Endodermal cell (in vitro differentiated cells): ENCODE results near the gene LMAN2L. TPM values are rescaled to one million over a fixed set of nuclear protein-coding genes. Genes with fewer than 3 reads are reported as not detected.
"Not testable (repeated sequence)": the region's sequence is repeated elsewhere in the genome, so short reads cannot be mapped to it uniquely, and the experiment has no call there.

Source experiments
- DNase-seq: peaks from one replicate; pipeline ENCODE4 v3.0.0-alpha.2; 2017
- H3K27ac ChIP-seq: 2 replicates; pipeline ENCODE4 v1.5.1; 2013; ENCODE audit warnings: mild to moderate bottlenecking, low read depth, low read length, moderate library complexity
- H3K27me3 ChIP-seq: 2 replicates; pipeline ENCODE4 v1.6.1; 2013; ENCODE audit warnings: mild to moderate bottlenecking, low read length, moderate library complexity; ENCODE audit not compliant: insufficient read depth, control insufficient read depth, poor library complexity, severe bottlenecking
- H3K36me3 ChIP-seq: 2 replicates; pipeline ENCODE4 v1.7.0; 2013; ENCODE audit warnings: mild to moderate bottlenecking, low read length, moderate library complexity; ENCODE audit not compliant: control insufficient read depth, insufficient read depth
- H3K4me1 ChIP-seq: one replicate; pipeline ENCODE4 v1.7.0; 2013; ENCODE audit warnings: low read length; ENCODE audit not compliant: control insufficient read depth, insufficient read depth
- H3K4me3 ChIP-seq: 2 replicates; pipeline ENCODE4 v1.5.1; 2013; ENCODE audit warnings: mild to moderate bottlenecking, low read length, moderate library complexity
- H3K9ac ChIP-seq: 2 replicates; pipeline ENCODE4 v1.6.1; 2013; ENCODE audit warnings: mild to moderate bottlenecking, low read length, moderate library complexity; ENCODE audit not compliant: poor library complexity, severe bottlenecking; ENCODE audit errors: extremely low read depth
- H3K9me3 ChIP-seq: 2 replicates; pipeline ENCODE4 v1.6.1; 2013; ENCODE audit warnings: mild to moderate bottlenecking, low read length, moderate library complexity; ENCODE audit not compliant: control insufficient read depth
- H3K27ac Mint-ChIP-seq: 2 replicates; pipeline ENCODE4 v1.8.0; 2020; ENCODE audit warnings: mixed read lengths
- H3K27me3 Mint-ChIP-seq: 2 replicates; pipeline ENCODE4 v1.8.0; 2021; ENCODE audit warnings: mild to moderate bottlenecking, mixed read lengths; ENCODE audit not compliant: insufficient read depth
- H3K36me3 Mint-ChIP-seq: 2 replicates; pipeline ENCODE4 v1.8.0; 2020; ENCODE audit warnings: low read depth, mixed read lengths
- H3K4me1 Mint-ChIP-seq: 2 replicates; pipeline ENCODE4 v1.8.0; 2020; ENCODE audit warnings: mixed read lengths
- H3K4me3 Mint-ChIP-seq: 2 replicates; pipeline ENCODE4 v1.8.0; 2020; ENCODE audit warnings: mild to moderate bottlenecking, moderate library complexity, mixed read lengths
- H3K9me3 Mint-ChIP-seq: 2 replicates; pipeline ENCODE4 v1.8.0; 2020; ENCODE audit warnings: mild to moderate bottlenecking, mixed read lengths
- WGBS, 2 experiments: methylation state at CpG; one replicate each; pipeline versions ENCODE4 v1.1.5 to v1.1.7; 2013; ENCODE audit warnings: missing lambda C conversion rate in 2 of 2, mixed read lengths in 1 of 2; ENCODE audit not compliant: insufficient coverage in 1 of 2, insufficient read length in 1 of 2; 5-methylcytosine and 5-hydroxymethylcytosine counted together
- total RNA-seq, 2 donors: library from RNA; stranded (reverse); fragmentation: NEBNext Ultra II Directional in 1 of 2; extraction: Animal tissue kit (Norgen Biotek cat#: 25700) in 1 of 2; gene quantifications; 2 replicates in 1 of 2; 3 replicates in 1 of 2; pipeline ENCODE4 v1.2.1, GENCODE V29; 2021
- TF ChIP-seq, protein P1 (sequence below): fragments of 200-600 bp; sonication (generic); conservative IDR thresholded peaks from 2 replicates; pipeline ENCODE4 v1.5.0; 2021; ENCODE audit warnings: antibody characterized with exemption, mild to moderate bottlenecking

The LMAN2L gene
- total RNA-seq, 2 donors from 2014 or later: 24.4 to 30.4 TPM

DNA sequence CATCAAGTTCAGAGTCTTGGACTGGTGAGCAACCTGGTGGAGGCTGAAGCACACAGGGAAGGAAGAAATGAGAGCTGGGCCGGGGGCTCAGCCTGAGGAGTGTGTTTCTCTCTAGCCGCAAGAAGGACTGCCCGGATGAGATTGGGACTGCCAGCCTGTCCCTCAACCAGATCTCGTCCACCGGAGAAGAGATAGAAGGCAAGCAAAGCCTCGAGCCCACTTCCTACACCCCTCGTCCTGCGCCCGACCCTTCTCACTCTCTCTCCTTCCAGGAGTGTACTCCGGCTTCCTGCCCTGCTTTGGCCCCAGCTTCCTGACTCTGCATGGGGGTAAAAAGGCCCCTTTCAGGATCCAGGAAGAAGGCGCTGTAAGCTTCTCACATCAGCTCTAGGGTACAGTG, 71.1 kb downstream of the LMAN2L start:
- Histone ChIP-seq H3K9me3 (peaks cover 10% of the 10 kb centered on the region), H3K4me3 (no peak overlapping the region), H3K27me3 (no peaks in the 10 kb centered on the region), H3K4me1 (no peaks in the 10 kb centered on the region), H3K9ac (no peak overlapping the region), H3K36me3 (no peaks in the 10 kb centered on the region), H3K27ac (no peak overlapping the region)
- no peak for DNase-seq
- no peaks in the 10 kb centered on the region for H3K4me1 Mint-ChIP-seq
- H3K36me3 Mint-ChIP-seq: no peaks in the 10 kb centered on the region
- H3K9me3 Mint-ChIP-seq: peaks cover 13% of the 10 kb centered on the region
- TF ChIP-seq, protein P1, sequence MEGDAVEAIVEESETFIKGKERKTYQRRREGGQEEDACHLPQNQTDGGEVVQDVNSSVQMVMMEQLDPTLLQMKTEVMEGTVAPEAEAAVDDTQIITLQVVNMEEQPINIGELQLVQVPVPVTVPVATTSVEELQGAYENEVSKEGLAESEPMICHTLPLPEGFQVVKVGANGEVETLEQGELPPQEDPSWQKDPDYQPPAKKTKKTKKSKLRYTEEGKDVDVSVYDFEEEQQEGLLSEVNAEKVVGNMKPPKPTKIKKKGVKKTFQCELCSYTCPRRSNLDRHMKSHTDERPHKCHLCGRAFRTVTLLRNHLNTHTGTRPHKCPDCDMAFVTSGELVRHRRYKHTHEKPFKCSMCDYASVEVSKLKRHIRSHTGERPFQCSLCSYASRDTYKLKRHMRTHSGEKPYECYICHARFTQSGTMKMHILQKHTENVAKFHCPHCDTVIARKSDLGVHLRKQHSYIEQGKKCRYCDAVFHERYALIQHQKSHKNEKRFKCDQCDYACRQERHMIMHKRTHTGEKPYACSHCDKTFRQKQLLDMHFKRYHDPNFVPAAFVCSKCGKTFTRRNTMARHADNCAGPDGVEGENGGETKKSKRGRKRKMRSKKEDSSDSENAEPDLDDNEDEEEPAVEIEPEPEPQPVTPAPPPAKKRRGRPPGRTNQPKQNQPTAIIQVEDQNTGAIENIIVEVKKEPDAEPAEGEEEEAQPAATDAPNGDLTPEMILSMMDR: no peak
- H3K27ac Mint-ChIP-seq: no peak overlapping the region
- H3K4me3 Mint-ChIP-seq: no peak overlapping the region
- WGBS, 2 experiments: 92 to 94% methylated on average over 10 to 11 of the region's 11 CpGs
- H3K27me3 Mint-ChIP-seq: peaks cover 10% of the 10 kb centered on the region

DNA sequence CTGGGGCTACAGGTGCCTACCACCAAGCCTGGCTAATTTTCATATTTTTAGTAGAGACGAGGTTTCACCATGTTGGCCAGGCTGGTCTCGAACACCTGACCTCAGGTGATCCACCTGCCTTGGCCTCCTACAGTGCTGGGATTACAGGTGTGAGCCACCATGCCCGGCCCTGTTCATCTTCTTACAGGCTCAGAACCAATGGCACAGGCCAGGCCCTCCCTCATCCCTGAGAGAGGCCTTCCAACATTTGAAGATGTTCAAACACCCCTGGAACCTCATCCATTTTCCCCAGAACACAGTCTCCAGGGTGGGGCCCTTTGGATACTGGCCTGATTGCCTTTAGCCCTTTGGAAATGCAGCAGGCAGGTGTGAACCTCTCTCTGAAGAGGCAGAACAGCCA, 74.1 kb downstream of the LMAN2L start:
- H3K4me3 ChIP-seq, H3K36me3 Mint-ChIP-seq, H3K4me3 Mint-ChIP-seq, H3K27ac Mint-ChIP-seq, H3K4me1 ChIP-seq, DNase-seq, H3K4me1 Mint-ChIP-seq, H3K36me3 ChIP-seq, H3K9me3 ChIP-seq, H3K9ac ChIP-seq, H3K27me3 ChIP-seq, H3K27ac ChIP-seq: not testable (repeated sequence)
- 93 to 100% methylated on average over 3 of the region's 3 CpGs for WGBS, 2 experiments
- H3K9me3 Mint-ChIP-seq: peaks cover 16% of the 10 kb centered on the region
- peaks cover 19% of the 10 kb centered on the region for H3K27me3 Mint-ChIP-seq

DNA sequence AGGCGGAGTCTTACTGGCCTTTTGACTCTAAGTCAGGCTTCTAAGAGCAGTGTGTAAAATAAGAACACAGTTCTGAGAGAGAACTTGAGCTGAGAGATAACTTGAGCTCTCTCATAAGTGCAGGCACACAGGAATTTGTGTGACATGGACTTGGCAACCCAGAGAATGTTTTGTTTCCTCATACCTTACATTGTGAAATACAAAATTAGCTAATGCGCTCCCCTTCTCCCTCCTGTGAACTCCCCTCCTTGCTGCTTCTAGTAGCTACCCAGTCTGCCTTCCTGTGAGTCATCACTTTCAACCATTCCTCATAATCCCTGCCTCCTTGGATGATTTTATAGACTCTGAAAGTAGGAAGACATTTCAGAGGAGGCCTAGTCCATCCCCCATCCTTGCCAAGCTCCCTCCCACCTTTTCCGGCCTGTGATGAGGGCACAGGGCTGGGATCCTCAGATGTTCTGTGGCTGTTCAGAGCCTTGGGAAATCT, 74.7 kb downstream of the LMAN2L start:
- no peak for DNase-seq
- H3K27ac Mint-ChIP-seq: no peak overlapping the region
- H3K4me3 ChIP-seq: no peak overlapping the region
- H3K4me1 Mint-ChIP-seq: no peaks in the 10 kb centered on the region
- no peak overlapping the region for H3K9ac ChIP-seq
- H3K27ac ChIP-seq: no peak overlapping the region
- no peaks in the 10 kb centered on the region for H3K4me1 ChIP-seq
- WGBS, 2 experiments: 89 to 100% methylated on average over 3 of the region's 3 CpGs
- TF ChIP-seq, protein P1: no peak
- peaks cover 19% of the 10 kb centered on the region for H3K27me3 Mint-ChIP-seq
- peaks cover 16% of the 10 kb centered on the region for H3K9me3 Mint-ChIP-seq
- peaks cover 10% of the 10 kb centered on the region for H3K9me3 ChIP-seq
- no peaks in the 10 kb centered on the region for H3K36me3 Mint-ChIP-seq
- H3K4me3 Mint-ChIP-seq: no peak overlapping the region
- no peaks in the 10 kb centered on the region for H3K27me3 ChIP-seq
- H3K36me3 ChIP-seq: no peaks in the 10 kb centered on the region

DNA sequence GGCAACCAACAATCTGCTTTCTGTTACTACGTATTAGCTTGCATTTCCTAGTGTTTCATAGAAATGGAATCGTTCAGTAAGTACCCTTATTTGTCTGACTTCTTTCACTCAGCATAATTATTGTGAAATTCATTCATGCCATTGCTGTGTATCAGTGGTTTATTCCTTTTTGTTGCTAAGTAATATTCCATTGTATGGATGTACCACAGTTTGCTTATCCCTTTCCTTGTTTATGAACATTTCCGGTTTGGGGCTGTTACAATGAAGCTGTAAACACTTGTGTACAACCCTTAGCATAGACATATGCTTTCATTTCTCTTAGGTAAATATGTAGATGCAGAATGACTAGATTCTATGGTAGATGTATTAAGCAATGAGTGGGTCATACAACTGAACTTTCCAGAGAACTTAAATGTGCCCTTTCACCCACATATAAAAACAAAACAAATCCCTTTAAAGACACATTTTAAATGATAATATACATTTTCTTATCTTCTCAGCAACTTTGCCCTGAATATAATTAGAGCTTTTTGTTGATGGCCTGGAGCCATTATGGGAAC, 75.4 kb downstream of the LMAN2L start:
- 92 to 100% methylated on average over 1 to 3 of the region's 3 CpGs for WGBS, 2 experiments
- no peak overlapping the region for H3K27ac ChIP-seq

More for the DNA sequence above, 75.4 kb downstream of the LMAN2L start:
- H3K27me3 Mint-ChIP-seq: peaks cover 19% of the 10 kb centered on the region
- H3K4me1 ChIP-seq: no peaks in the 10 kb centered on the region
- H3K4me1 Mint-ChIP-seq: no peaks in the 10 kb centered on the region
- no peak overlapping the region for H3K4me3 ChIP-seq
- H3K9ac ChIP-seq: no peak overlapping the region
- peaks cover 16% of the 10 kb centered on the region for H3K9me3 Mint-ChIP-seq
- DNase-seq: no peak
- H3K36me3 ChIP-seq: no peaks in the 10 kb centered on the region
- TF ChIP-seq, protein P1: no peak
- H3K9me3 ChIP-seq: peaks cover 10% of the 10 kb centered on the region
- H3K36me3 Mint-ChIP-seq: no peaks in the 10 kb centered on the region
- no peak overlapping the region for H3K27ac Mint-ChIP-seq
- no peaks in the 10 kb centered on the region for H3K27me3 ChIP-seq
- no peak overlapping the region for H3K4me3 Mint-ChIP-seq
